K562 (cell line): ENCODE data around the gene C1orf167. TPM values are rescaled to one million over a fixed set of nuclear protein-coding genes. Genes with fewer than 3 reads are reported as not detected.
A peak's percentile ranks its signal among the peaks of the same experiment; 100 is the strongest.

Source experiments
- ATAC-seq: fragments of 200-7000 bp; cut with Tn5 transposase; 3 replicates; pipeline ENCODE4 v1.9.1; 2020; ENCODE audit warnings: moderate library complexity
- BruUV-seq: library from RNA; stranded (reverse); fragments of 400-500 nt; replicated peaks from 2 replicates; lab custom pipeline; 2021; lab: Mats Ljungman, UMichigan
- CTCF ChIA-PET: fragments of 300-600 bp; formaldehyde crosslinking; extraction: SDS; loops from one replicate; lab custom pipeline; 2021; ENCODE audit warnings: low intra/inter-chr PET ratio; lab: Yijun Ruan, JAX
- POLR2A ChIA-PET: fragments of 300-600, 350-650 bp; sonication (Branson Sonifier 250); formaldehyde crosslinking; extraction: SDS; loops from one replicate; lab custom pipeline; 2021; ENCODE audit warnings: antibody characterized with exemption, inconsistent platforms; lab: Yijun Ruan, JAX
- DNase-seq, 4 experiments: peaks; one replicate each; pipeline versions ENCODE4 v3.0.0 to v3.0.0-alpha.2; 2011 to 2018; ENCODE audit warnings: low spot score in 3 of 4, mixed read lengths in 3 of 4; ENCODE audit errors: extremely low read depth in 1 of 4
- FAIRE-seq: peaks from 2 replicates; lab custom pipeline; 2011; peaks lifted over from hg19 to GRCh38; lab: Jason Lieb, UNC
- H2AFZ ChIP-seq: 2 replicates; pipeline ENCODE4 v1.6.0; 2011; ENCODE audit warnings: low read depth, low read length, control low read depth, inconsistent platforms
- H3K27ac ChIP-seq: fragments of 200-600 bp; 3 replicates; pipeline ENCODE4 v1.8.0; 2011; ENCODE audit warnings: low read depth, mild to moderate bottlenecking, control low read depth, inconsistent platforms, low read length, moderate library complexity, mixed read lengths; ENCODE audit errors: extremely low read depth
- H3K27me3 ChIP-seq, 2 experiments: fragments of 300-600 bp in 1 of 2; 2 replicates in 1 of 2; 3 replicates in 1 of 2; pipeline versions ENCODE4 v1.6.0 to v1.8.0; 2011; ENCODE audit warnings: inconsistent platforms in 2 of 2, low read length in 2 of 2, mild to moderate bottlenecking in 1 of 2, mixed read lengths in 1 of 2, moderate library complexity in 1 of 2; ENCODE audit not compliant: control insufficient read depth in 2 of 2, insufficient read depth in 2 of 2
- H3K36me3 ChIP-seq: fragments of 300-600 bp; 3 replicates; pipeline ENCODE4 v1.8.0; 2011; ENCODE audit warnings: mild to moderate bottlenecking, low read length, inconsistent platforms; ENCODE audit not compliant: control insufficient read depth, insufficient read depth
- H3K4me1 ChIP-seq, 2 experiments: fragments of 200-600 bp in 1 of 2; replicated peaks in 1 of 2; 2 replicates in 1 of 2; 3 replicates in 1 of 2; pipeline versions ENCODE4 v1.5.1 to v1.8.0; 2011; ENCODE audit warnings: inconsistent platforms in 2 of 2, low read length in 2 of 2, mild to moderate bottlenecking in 1 of 2, mixed read lengths in 1 of 2, moderate library complexity in 1 of 2; ENCODE audit not compliant: control insufficient read depth in 2 of 2, insufficient read depth in 2 of 2
- H3K4me2 ChIP-seq: 2 replicates; pipeline ENCODE4 v1.6.1; 2011; ENCODE audit warnings: low read length, control low read depth, inconsistent platforms, mixed read lengths; ENCODE audit not compliant: insufficient read depth
- H3K4me3 ChIP-seq: fragments of 200-600 bp; sonication (generic), shearing (Covaris generic); 2 replicates; pipeline ENCODE4 v1.5.1; 2016; ENCODE audit warnings: control low read depth, inconsistent platforms
- H3K79me2 ChIP-seq: fragments of 200-600 bp; 3 replicates; pipeline ENCODE4 v1.8.0; 2011; ENCODE audit warnings: low read length, inconsistent platforms; ENCODE audit not compliant: control insufficient read depth, insufficient read depth
- H3K9ac ChIP-seq, 2 experiments: 2 replicates each; pipeline versions ENCODE4 v1.6.0 to v1.6.1; 2011; ENCODE audit warnings: low read depth in 2 of 2, low read length in 2 of 2, control low read depth in 1 of 2, inconsistent platforms in 1 of 2, mild to moderate bottlenecking in 1 of 2, mixed read lengths in 1 of 2; ENCODE audit not compliant: insufficient read depth in 1 of 2
- H3K9me1 ChIP-seq: one replicate; pipeline ENCODE4 v1.6.0; 2011; ENCODE audit warnings: inconsistent platforms, mild to moderate bottlenecking, low read length, moderate library complexity; ENCODE audit not compliant: control insufficient read depth, insufficient read depth
- H3K9me3 ChIP-seq: replicated peaks from 2 replicates; pipeline ENCODE4 v1.5.1; 2011; ENCODE audit warnings: low read depth, low read length, inconsistent platforms; ENCODE audit not compliant: control insufficient read depth, insufficient read depth
- H4K20me1 ChIP-seq: replicated peaks from 2 replicates; pipeline ENCODE4 v1.6.1; 2011; ENCODE audit warnings: low read length, inconsistent platforms, mixed read lengths; ENCODE audit not compliant: control insufficient read depth, insufficient read depth
- ARID1B ChIP-seq: fragments of 450-650 bp; IDR thresholded peaks from 2 replicates; pipeline ENCODE4 v1.6.1; 2016; ENCODE audit warnings: antibody characterized with exemption, mild to moderate bottlenecking, inconsistent platforms
- CTBP1 ChIP-seq: fragments of 450-650 bp; IDR thresholded peaks from 2 replicates; pipeline ENCODE4 v1.6.1; 2016; ENCODE audit warnings: borderline replicate concordance
- DMBX1 ChIP-seq: fragments of 250-450 bp; sonication (Bioruptor Pico); IDR thresholded peaks from 2 replicates; pipeline ENCODE4 v1.8.0; 2022; ENCODE audit warnings: inconsistent platforms, mild to moderate bottlenecking, moderate library complexity, borderline replicate concordance
- HNRNPLL ChIP-seq: fragments of 200-400 bp; formaldehyde crosslinking; IDR thresholded peaks from 2 replicates; pipeline ENCODE4 v1.6.1; 2017; ENCODE audit warnings: low read length, low read depth, mild to moderate bottlenecking; ENCODE audit not compliant: poor library complexity, severe bottlenecking
- HSF4 ChIP-seq: fragments of 250-450 bp; sonication (Bioruptor Pico); IDR thresholded peaks from 2 replicates; pipeline ENCODE4 v2.1.2; 2022; ENCODE audit warnings: mild to moderate bottlenecking, moderate library complexity, borderline replicate concordance
- NCOR1 ChIP-seq: fragments of 450-650 bp; IDR thresholded peaks from 2 replicates; pipeline ENCODE4 v1.6.1; 2016; ENCODE audit warnings: mild to moderate bottlenecking, moderate library complexity
- RBBP5 ChIP-seq: fragments of 200-600 bp; sonication (generic); IDR thresholded peaks from 2 replicates; pipeline ENCODE4 v1.6.1; 2012; ENCODE audit warnings: borderline replicate concordance, mild to moderate bottlenecking, low read length, control low read depth, inconsistent platforms; ENCODE audit not compliant: insufficient read depth, poor library complexity, severe bottlenecking
- RCOR1 ChIP-seq, 2 experiments: IDR thresholded peaks; 2 replicates each; pipeline ENCODE4 v1.6.1; 2012; ENCODE audit warnings: low read depth in 2 of 2, low read length in 2 of 2, borderline replicate concordance in 1 of 2, improper control_type of control experiment in 1 of 2
- SMAD4 ChIP-seq: fragments of 250-450 bp; sonication (Bioruptor Pico); conservative IDR thresholded peaks from 2 replicates; pipeline ENCODE4 v1.8.0; 2021; ENCODE audit warnings: inconsistent platforms, mild to moderate bottlenecking, moderate library complexity
- SMARCA5 ChIP-seq: fragments of 450-650 bp; IDR thresholded peaks from 2 replicates; pipeline ENCODE4 v1.6.1; 2016
- SNAPC5 ChIP-seq: fragments of 250-450 bp; sonication (Bioruptor Pico); IDR thresholded peaks from 2 replicates; pipeline ENCODE4 v1.8.0; 2021; ENCODE audit warnings: moderate library complexity, mild to moderate bottlenecking, inconsistent platforms
- TAF9B ChIP-seq: fragments of 450-650 bp; IDR thresholded peaks from 2 replicates; pipeline ENCODE4 v1.6.1; 2018; ENCODE audit warnings: mild to moderate bottlenecking; ENCODE audit not compliant: partially characterized antibody
- TBL1XR1 ChIP-seq, 2 experiments: IDR thresholded peaks; 2 replicates each; pipeline ENCODE4 v1.6.1; 2012; ENCODE audit warnings: improper control_type of control experiment in 2 of 2, low read length in 2 of 2, mild to moderate bottlenecking in 1 of 2
- ZBTB26 ChIP-seq: fragments of 450-650 bp; formaldehyde crosslinking; IDR thresholded peaks from 2 replicates; pipeline ENCODE4 v1.4.0; 2022; ENCODE audit warnings: missing genetic modification characterization
- ZBTB49 ChIP-seq: sonication (generic); formaldehyde crosslinking; IDR thresholded peaks from 2 replicates; pipeline ENCODE4 v1.8.0; 2022; ENCODE audit warnings: missing genetic modification reagents, mild to moderate bottlenecking, borderline replicate concordance
- ZBTB7A ChIP-seq: IDR thresholded peaks from 2 replicates; pipeline ENCODE4 v1.6.1; 2011; ENCODE audit warnings: low read depth, mild to moderate bottlenecking, low read length, moderate library complexity, borderline replicate concordance; ENCODE audit not compliant: control insufficient read depth
- ZNF133 ChIP-seq: fragments of 250-450 bp; sonication (Bioruptor Pico); IDR thresholded peaks from 2 replicates; pipeline ENCODE4 v1.4.0; 2020; ENCODE audit warnings: mild to moderate bottlenecking
- ZNF212 ChIP-seq: fragments of 450-650 bp; formaldehyde crosslinking; IDR thresholded peaks from 2 replicates; pipeline ENCODE4 v1.4.0; 2020; ENCODE audit warnings: mild to moderate bottlenecking
- WGBS: fragments of 100-300 bp; shearing (Covaris generic); methylation state at CpG from one replicate; pipeline ENCODE4 v1.1.6; 2016; ENCODE audit warnings: low coverage, mixed read lengths; ENCODE audit not compliant: insufficient coverage; ENCODE audit errors: missing lambda C conversion rate; 5-methylcytosine and 5-hydroxymethylcytosine counted together
- in situ Hi-C: fragments of 300-500 bp; cut with MboI; formaldehyde crosslinking; loops from 4 replicates; pipeline ENCODE4 v1.15.0; 2018; ENCODE audit warnings: inconsistent platforms, mixed read lengths
- intact Hi-C: fragments of 100-400 bp; cut with micrococcal nuclease; formaldehyde crosslinking; loops from 2 replicates; pipeline ENCODE4 v1.14.2; 2022
- polyA plus RNA-seq, 8 experiments: library from polyadenylated mRNA; depleted of rRNA in 4 of 8; stranded (reverse) in 5 of 8; unstranded in 3 of 8; fragments of >200 nt; fragmentation: Nextera tagmentation in 2 of 8; fragmentation: Illumina TruSeq in 1 of 8; extraction: Ambion mirVana in 2 of 8; extraction: Trizol in 1 of 8; gene quantifications; 2 replicates each; pipeline versions ENCODE4 v1.2.1 to v1.2.3, GENCODE V29; 2011 to 2014; ENCODE audit warnings: inconsistent platforms in 1 of 8, missing spikeins in 1 of 8
- total RNA-seq, 7 experiments: library from RNA; depleted of rRNA in 6 of 7; stranded (reverse); fragments of >200 nt in 6 of 7; fragmentation: Illumina TruSeq in 2 of 7; extraction: Trizol in 2 of 7; gene quantifications; 2 replicates each; pipeline versions ENCODE4 v1.2.1 to v1.2.3, GENCODE V29; 2011 to 2021; ENCODE audit warnings: low replicate concordance in 1 of 7

C1orf167 gene
- total and polyA plus RNA-seq, 9 of the 15 experiments (the other 6 are each of a cell fraction or from before 2014, with no cell fraction given) = 0.22 to 0.86 (median 0.31) TPM; not detected in 2

GRCh38 chr1:11831945-11832725 lies 70.1 kb downstream of the C1orf167 start:
- Histone ChIP-seq H3K36me3 (peaks cover 95% of the 10 kb centered on the region), H3K79me2 (no peaks in the 10 kb centered on the region), H4K20me1 (no peaks in the 10 kb centered on the region), H3K9ac (peak overlapping the region in 1 of 2 experiments; percentile 58; a peak in 1 of 4 replicates), H3K9me1 (no peaks in the 10 kb centered on the region), H3K4me3 (no peak overlapping the region), H2AFZ (no peak overlapping the region), H3K9me3 (no peaks in the 10 kb centered on the region), H3K4me1 (peaks cover 3 to 7% of the 10 kb centered on the region in 2 experiments; a peak in 1 of 5 replicates), H3K27ac (no peak overlapping the region), H3K4me2 (no peak overlapping the region), H3K27me3 (no peaks in the 10 kb centered on the region)
- WGBS = 64% methylated on average over 9 of the region's 9 CpGs
- BruUV-seq = TSS peak; percentile 5
- DNase-seq = peak in 1 of 4 experiments; percentile 23
- POLR2A ChIA-PET = interaction anchor here (0.7 to 5.0 kb wide), 8 partner anchors 8 to 77 kb away, joined by 3 to 72 read pairs (median 4); partner anchors contain the start of genes CLCN6 and MTHFR
- FAIRE-seq = peak; percentile 73
- in situ Hi-C loops = no loop called here
- peak; percentile 37 for ATAC-seq
- CTCF ChIA-PET = interaction anchor here (0.6 kb wide), 1 partner anchor 364 kb away, joined by 3 read pairs; no protein-coding TSS in a partner anchor
- intact Hi-C loops = no loop called here
- TF ChIP-seq DMBX1 (CRISPR knock-in tag) (no peak), ZNF212 (no peak), CTBP1 (0 out of 2 replicates have a peak, but pooled peaks have one; percentile 18), SMAD4 (peak; percentile 64), RCOR1 (IDR thresholded peaks at IDR 0.05; ENCODE audit: borderline replicate concordance in 1 of 2, low read depth in 2 of 2, low read length in 2 of 2) (peak in 1 of 2 experiments; percentile 24; a peak in 1 of 4 replicates), ZBTB7A (no peak), NCOR1 (no peak), ZBTB26 (CRISPR knock-in tag) (no peak), ARID1B (no peak), ZNF133 (no peak), SNAPC5 (CRISPR knock-in tag) (no peak), SMARCA5 (peak; percentile 59; the same call in 1 of the 2 replicates), TAF9B (no peak), TBL1XR1 (IDR thresholded peaks at IDR 0.05; ENCODE audit: low read length in 2 of 2) (no peak), HSF4 (no peak), RBBP5 (no peak), HNRNPLL (no peak), ZBTB49 (CRISPR knock-in tag) (no peak)
